Mesenchymal stem cell (in vitro differentiated cells and primary cell): ENCODE results near the gene MCM10.

Source experiments
- DNase-seq: peaks from one replicate; pipeline ENCODE4 v3.0.0-alpha.2; 2013
- H2AFZ ChIP-seq: one replicate; pipeline ENCODE4 v1.6.1; 2013; ENCODE audit warnings: low read depth, mild to moderate bottlenecking, control low read depth, inconsistent platforms, low read length, moderate library complexity
- H2AK5ac ChIP-seq: 2 replicates; pipeline ENCODE4 v1.6.1; 2013; ENCODE audit warnings: low read length, moderate library complexity, mild to moderate bottlenecking, inconsistent platforms; ENCODE audit not compliant: severe bottlenecking
- H2BK120ac ChIP-seq: one replicate; pipeline ENCODE4 v1.6.1; 2013; ENCODE audit warnings: low read depth, mild to moderate bottlenecking, inconsistent platforms, low read length, moderate library complexity
- H2BK12ac ChIP-seq, 2 experiments: one replicate each; pipeline ENCODE4 v1.6.1; 2013; ENCODE audit warnings: inconsistent platforms in 2 of 2, low read length in 2 of 2, mild to moderate bottlenecking in 2 of 2, moderate library complexity in 2 of 2, control low read depth in 1 of 2
- H2BK15ac ChIP-seq: one replicate; pipeline ENCODE4 v1.6.1; 2013; ENCODE audit warnings: mild to moderate bottlenecking, low read depth, inconsistent platforms; ENCODE audit not compliant: poor library complexity, severe bottlenecking
- H2BK5ac ChIP-seq: 2 replicates; pipeline ENCODE4 v1.6.1; 2013; ENCODE audit warnings: low read depth, mild to moderate bottlenecking, low read length, control low read depth, inconsistent platforms; ENCODE audit not compliant: poor library complexity, severe bottlenecking
- H3K14ac ChIP-seq, 2 experiments: one replicate each; pipeline ENCODE4 v1.6.1; 2013; ENCODE audit warnings: inconsistent platforms in 2 of 2, low read length in 2 of 2, control low read depth in 1 of 2, mild to moderate bottlenecking in 1 of 2, moderate library complexity in 1 of 2
- H3K18ac ChIP-seq, 2 experiments: one replicate each; pipeline ENCODE4 v1.6.1; 2013; ENCODE audit warnings: inconsistent platforms in 2 of 2, low read length in 2 of 2, control low read depth in 1 of 2, low read depth in 1 of 2, mild to moderate bottlenecking in 1 of 2
- H3K23ac ChIP-seq, 2 experiments: one replicate each; pipeline ENCODE4 v1.6.1; 2013; ENCODE audit warnings: inconsistent platforms in 2 of 2, low read length in 2 of 2, mild to moderate bottlenecking in 2 of 2, moderate library complexity in 2 of 2, control low read depth in 1 of 2
- H3K27ac ChIP-seq: 2 replicates; pipeline ENCODE4 v1.5.1; 2013; ENCODE audit warnings: mild to moderate bottlenecking, moderate library complexity, low read length, control low read depth, inconsistent platforms; ENCODE audit not compliant: poor library complexity, severe bottlenecking
- H3K27me3 ChIP-seq, 2 experiments: 2 replicates each; pipeline versions ENCODE4 v1.6.1 to v1.7.0; 2013; ENCODE audit warnings: low read length in 2 of 2, mild to moderate bottlenecking in 2 of 2, moderate library complexity in 2 of 2, control low read depth in 1 of 2, inconsistent platforms in 1 of 2; ENCODE audit not compliant: control insufficient read depth in 1 of 2, insufficient read depth in 1 of 2
- H3K36me3 ChIP-seq, 2 experiments: 2 replicates each; pipeline versions ENCODE4 v1.6.1 to v1.7.0; 2013; ENCODE audit warnings: low read length in 2 of 2, control low read depth in 1 of 2, inconsistent platforms in 1 of 2, low read depth in 1 of 2, mild to moderate bottlenecking in 1 of 2; ENCODE audit not compliant: insufficient read depth in 2 of 2, control insufficient read depth in 1 of 2
- H3K4ac ChIP-seq, 2 experiments: one replicate each; pipeline ENCODE4 v1.6.1; 2013; ENCODE audit warnings: inconsistent platforms in 2 of 2, low read length in 2 of 2, mild to moderate bottlenecking in 2 of 2, moderate library complexity in 2 of 2, control low read depth in 1 of 2, low read depth in 1 of 2
- H3K4me1 ChIP-seq: 2 replicates; pipeline ENCODE4 v1.6.1; 2013; ENCODE audit warnings: low read depth, low read length, control low read depth; ENCODE audit not compliant: control insufficient read depth, insufficient read depth
- H3K4me2 ChIP-seq: 2 replicates; pipeline ENCODE4 v1.6.1; 2013; ENCODE audit warnings: low read length, mild to moderate bottlenecking, inconsistent platforms; ENCODE audit not compliant: poor library complexity, severe bottlenecking
- H3K4me3 ChIP-seq, 2 experiments: 2 replicates each; pipeline versions ENCODE4 v1.5.1 to v1.7.0; 2013; ENCODE audit warnings: low read length in 2 of 2, mild to moderate bottlenecking in 2 of 2, control low read depth in 1 of 2, low read depth in 1 of 2; ENCODE audit not compliant: insufficient read depth in 1 of 2
- H3K79me1 ChIP-seq: replicated peaks from 2 replicates; pipeline ENCODE4 v1.6.1; 2013; ENCODE audit warnings: mild to moderate bottlenecking, control low read depth, low read length, inconsistent platforms; ENCODE audit not compliant: poor library complexity, severe bottlenecking
- H3K9ac ChIP-seq: 2 replicates; pipeline ENCODE4 v1.7.0; 2013; ENCODE audit warnings: mild to moderate bottlenecking, low read length, moderate library complexity
- H3K9me3 ChIP-seq: 2 replicates; pipeline ENCODE4 v1.7.0; 2013; ENCODE audit warnings: mild to moderate bottlenecking, low read length; ENCODE audit not compliant: control insufficient read depth
- H4K8ac ChIP-seq: one replicate; pipeline ENCODE4 v1.6.1; 2013; ENCODE audit warnings: inconsistent platforms, mild to moderate bottlenecking, low read length, moderate library complexity
- H4K91ac ChIP-seq: one replicate; pipeline ENCODE4 v1.6.1; 2013; ENCODE audit warnings: mild to moderate bottlenecking, low read length, inconsistent platforms
- WGBS: methylation state at CpG from one replicate; pipeline ENCODE4 v1.1.7; 2013; ENCODE audit warnings: mixed read lengths; 5-methylcytosine and 5-hydroxymethylcytosine counted together

MCM10 gene

GRCh38 chr10:13143766-13144165 lies 17.6 kb upstream of the MCM10 start:
- Histone ChIP-seq H2BK120ac (no peak overlapping the region), H3K79me1 (peaks cover 1% of the 10 kb centered on the region), H2AK5ac (no peak overlapping the region), H3K27ac (no peak overlapping the region), H2BK15ac (no peak overlapping the region), H3K14ac (no peak overlapping the region), H3K18ac (no peak overlapping the region), H3K9me3 (peaks cover 12% of the 10 kb centered on the region), H2AFZ (no peak overlapping the region), H2BK12ac (no peak overlapping the region), H3K4ac (no peak overlapping the region), H3K4me2 (peak overlapping the region; percentile 1), H2BK5ac (no peak overlapping the region), H3K36me3 (peaks cover 30 to 70% of the 10 kb centered on the region in 2 experiments), H4K91ac (no peak overlapping the region), H3K9ac (no peak overlapping the region), H3K23ac (no peak overlapping the region), H3K4me3 (no peak overlapping the region), H3K27me3 (no peaks in the 10 kb centered on the region), H4K8ac (no peak overlapping the region), H3K4me1 (no peaks in the 10 kb centered on the region)
- 90% methylated on average over 1 of the region's 1 CpG for WGBS
- DNase-seq, result no peak

GRCh38 chr10:13144814-13145213 lies 16.5 kb upstream of the MCM10 start:
- no peak overlapping the region for H2AFZ ChIP-seq
- no peak overlapping the region for H4K91ac ChIP-seq
- no peak overlapping the region for H2BK15ac ChIP-seq
- WGBS, result 78% methylated on average over 2 of the region's 3 CpGs
- no peak for DNase-seq
- H2BK12ac ChIP-seq, result no peak overlapping the region
- H3K4ac ChIP-seq, result no peak overlapping the region
- no peak overlapping the region for H3K23ac ChIP-seq
- no peaks in the 10 kb centered on the region for H3K4me1 ChIP-seq
- no peak overlapping the region for H3K18ac ChIP-seq
- no peak overlapping the region for H2BK5ac ChIP-seq
- no peak overlapping the region for H2AK5ac ChIP-seq
- H3K36me3 ChIP-seq, result peaks cover 27 to 61% of the 10 kb centered on the region in 2 experiments
- no peak overlapping the region for H3K4me3 ChIP-seq
- H3K9ac ChIP-seq, result no peak overlapping the region
- no peak overlapping the region for H3K27ac ChIP-seq
- H3K14ac ChIP-seq, result no peak overlapping the region
- no peak overlapping the region for H2BK120ac ChIP-seq
- no peak overlapping the region for H4K8ac ChIP-seq
- no peak overlapping the region for H3K4me2 ChIP-seq
- no peaks in the 10 kb centered on the region for H3K27me3 ChIP-seq
- H3K9me3 ChIP-seq, result peaks cover 12% of the 10 kb centered on the region
- peaks cover 1% of the 10 kb centered on the region for H3K79me1 ChIP-seq

GRCh38 chr10:13146379-13146778 lies 15.0 kb upstream of the MCM10 start:
- no peak overlapping the region for H3K18ac ChIP-seq
- no peak overlapping the region for H3K9ac ChIP-seq
- H4K91ac ChIP-seq, result no peak overlapping the region
- H3K27me3 ChIP-seq, result no peaks in the 10 kb centered on the region
- peaks cover 12% of the 10 kb centered on the region for H3K9me3 ChIP-seq
- peaks cover 1% of the 10 kb centered on the region for H3K79me1 ChIP-seq
- no peak overlapping the region for H4K8ac ChIP-seq
- no peak overlapping the region for H2BK15ac ChIP-seq
- no peak for DNase-seq
- H3K4me2 ChIP-seq, result no peak overlapping the region
- no peak overlapping the region for H2BK5ac ChIP-seq
- no peak overlapping the region for H3K27ac ChIP-seq
- no peak overlapping the region for H3K23ac ChIP-seq
- no peak overlapping the region for H3K14ac ChIP-seq
- no peak overlapping the region for H2BK12ac ChIP-seq
- H2BK120ac ChIP-seq, result no peak overlapping the region
- no peak overlapping the region for H3K4ac ChIP-seq
- no peaks in the 10 kb centered on the region for H3K4me1 ChIP-seq
- no peak overlapping the region for H2AFZ ChIP-seq
- no peak overlapping the region for H3K4me3 ChIP-seq
- H3K36me3 ChIP-seq, result peaks cover 18 to 45% of the 10 kb centered on the region in 2 experiments
- 80% methylated on average over 1 of the region's 1 CpG for WGBS
- H2AK5ac ChIP-seq, result no peak overlapping the region

- Histone ChIP-seq H2BK120ac (no peak overlapping the region), H3K4me2 (no peak overlapping the region), H2AK5ac (no peak overlapping the region), H3K27ac (no peak overlapping the region), H4K8ac (no peak overlapping the region), H3K79me1 (peaks cover 1% of the 10 kb centered on the region), H3K27me3 (no peaks in the 10 kb centered on the region), H4K91ac (no peak overlapping the region), H3K18ac (no peak overlapping the region), H3K23ac (no peak overlapping the region), H3K4me3 (no peak overlapping the region), H3K4ac (no peak overlapping the region), H2BK5ac (no peak overlapping the region), H2BK12ac (no peak overlapping the region), H3K4me1 (no peaks in the 10 kb centered on the region), H2BK15ac (no peak overlapping the region), H3K36me3 (peaks cover 14 to 37% of the 10 kb centered on the region in 2 experiments), H3K14ac (no peak overlapping the region), H3K9me3 (peaks cover 12% of the 10 kb centered on the region), H2AFZ (no peak overlapping the region), H3K9ac (no peak overlapping the region)
- no peak for DNase-seq
These were observed 14.2 kb upstream of the MCM10 start for GRCh38 chr10:13147161-13147560.
